Gastrocnemius medialis (tissue), 4 donors: ENCODE measurements around the gene KATNAL2. TPM values are rescaled to one million over a fixed set of nuclear protein-coding genes. Genes with fewer than 3 reads are reported as not detected.

Experiments
- ATAC-seq, 2 donors: fragments of 150-250 bp; one replicate each; pipeline ENCODE4 v1.9.1; 2016
- DNase-seq, 2 donors: peaks; one replicate each; pipeline ENCODE4 v3.0.0-alpha.2; 2019
- H3K27ac ChIP-seq, 4 donors: fragments of 200-600 bp; sonication (generic); 1 replicate in 1 of 4; 2 replicates in 3 of 4; pipeline ENCODE4 v1.5.1; 2016 to 2018; ENCODE audit warnings: mild to moderate bottlenecking in 2 of 4, moderate library complexity in 1 of 4
- H3K27me3 ChIP-seq, 3 donors: fragments of 200-600 bp; sonication (generic) in 2 of 3; 1 replicate in 1 of 3; 2 replicates in 2 of 3; pipeline versions ENCODE4 v1.5.1 to v1.6.0; 2016 to 2019; ENCODE audit warnings: mild to moderate bottlenecking in 1 of 3, moderate library complexity in 1 of 3
- H3K36me3 ChIP-seq, 2 donors: fragments of 200-600 bp; sonication (generic) in 1 of 2; one replicate each; pipeline ENCODE4 v1.5.1; 2017 to 2018
- H3K4me1 ChIP-seq, 2 donors: fragments of 200-600 bp; sonication (generic) in 1 of 2; one replicate each; pipeline ENCODE4 v1.5.1; 2016 to 2017; ENCODE audit warnings: mild to moderate bottlenecking in 2 of 2
- H3K4me3 ChIP-seq, 4 donors: fragments of 200-600 bp; sonication (generic) in 3 of 4; 1 replicate in 1 of 4; 2 replicates in 3 of 4; pipeline ENCODE4 v1.5.1; 2016 to 2019; ENCODE audit warnings: mild to moderate bottlenecking in 2 of 4
- H3K9me3 ChIP-seq, 3 donors: fragments of 200-600 bp; sonication (generic) in 2 of 3; 1 replicate in 1 of 3; 2 replicates in 2 of 3; pipeline ENCODE4 v1.5.1; 2016 to 2019
- POLR2A ChIP-seq, 2 donors: fragments of 450-650 bp; IDR thresholded peaks; one replicate each; pipeline ENCODE4 v1.6.1; 2017; ENCODE audit warnings: antibody characterized with exemption in 2 of 2, mild to moderate bottlenecking in 2 of 2, moderate library complexity in 2 of 2
- in situ Hi-C, 4 donors: fragments of 200-750 bp; cut with MboI; loops; one replicate each; pipeline versions ENCODE4 v1.15.0 to v1.8.0; 2017; ENCODE audit warnings: low sequenced_read_pairs in 4 of 4
- intact Hi-C: fragments of 100-400 bp; cut with DNase I; formaldehyde crosslinking; loops from one replicate; pipeline ENCODE4 v1.15.1; 2023; ENCODE audit warnings: low total_unique reads
- total RNA-seq, 4 donors: library from RNA; depleted of rRNA; stranded (reverse); fragments of >200 nt; gene quantifications; one replicate each; pipeline versions ENCODE4 v1.1.0 to v1.2.3, GENCODE V29; 2016
- TF ChIP-seq, protein P1 (sequence below), 5 experiments: fragments of 450-650 bp in 3 of 5; fragments of 200-600 bp in 2 of 5; sonication (generic) in 2 of 5; IDR thresholded peaks in 4 of 5; conservative IDR thresholded peaks in 1 of 5; 1 replicate in 4 of 5; 2 replicates in 1 of 5; pipeline ENCODE4 v1.5.1; 2016 to 2019; ENCODE audit warnings: antibody characterized with exemption in 5 of 5, mild to moderate bottlenecking in 3 of 5, moderate library complexity in 3 of 5

Gene KATNAL2
- total RNA-seq, 4 donors from 2014 or later, result 0.27 to 2.7 (median 0.52) TPM; not detected in 1

DNA sequence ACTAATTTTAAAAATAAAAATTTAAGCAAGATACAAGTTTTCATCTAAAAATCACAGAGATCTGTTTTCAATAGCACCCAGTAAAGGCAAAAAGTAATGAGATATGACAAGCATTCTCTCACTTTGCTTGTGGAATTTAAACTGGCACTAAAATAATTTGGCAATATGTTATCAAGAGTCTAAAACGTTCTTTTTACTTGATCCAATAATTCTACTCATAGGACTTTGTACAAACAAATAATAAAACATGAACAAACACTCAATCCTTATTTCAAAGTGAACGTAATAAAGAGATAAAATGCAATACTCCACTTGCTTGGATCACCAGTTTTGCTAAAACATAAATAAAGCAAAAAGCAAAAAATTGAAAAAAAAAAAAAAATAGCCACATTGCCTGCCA, 30.5 kb upstream of the KATNAL2 start:
- intact Hi-C loops, result no loop called here
- in situ Hi-C loops, result no loop called here
- H3K36me3 ChIP-seq, result peaks cover 0 to 16% of the 10 kb centered on the region in 2 donors

DNA sequence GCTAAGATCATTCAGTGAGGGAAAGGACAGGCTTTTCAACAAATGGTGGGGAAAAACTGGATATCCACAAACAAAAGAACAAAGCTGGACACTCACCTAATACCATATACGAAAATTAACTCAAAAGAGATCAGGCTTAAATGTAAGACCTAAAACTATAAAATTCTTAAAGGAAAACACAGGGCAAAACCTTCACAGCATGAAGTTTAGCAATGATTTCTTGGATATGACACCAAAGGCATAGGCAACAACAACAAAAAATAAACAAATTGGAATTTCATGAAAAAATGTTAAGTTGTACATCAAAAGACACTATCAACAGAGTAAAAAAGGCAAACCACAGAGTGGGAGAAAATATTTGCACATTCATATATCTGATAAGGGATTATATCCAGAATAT, 28.4 kb upstream of the KATNAL2 start:
- H3K4me3 ChIP-seq, result no peak overlapping the region
- H3K9me3 ChIP-seq, result peaks cover 0 to 6% (median 0%) of the 10 kb centered on the region in 3 donors
- peaks cover 0 to 17% of the 10 kb centered on the region in 2 donors for H3K36me3 ChIP-seq
- in situ Hi-C loops, result no loop called here
- intact Hi-C loops, result no loop called here
- TF ChIP-seq, protein P1, sequence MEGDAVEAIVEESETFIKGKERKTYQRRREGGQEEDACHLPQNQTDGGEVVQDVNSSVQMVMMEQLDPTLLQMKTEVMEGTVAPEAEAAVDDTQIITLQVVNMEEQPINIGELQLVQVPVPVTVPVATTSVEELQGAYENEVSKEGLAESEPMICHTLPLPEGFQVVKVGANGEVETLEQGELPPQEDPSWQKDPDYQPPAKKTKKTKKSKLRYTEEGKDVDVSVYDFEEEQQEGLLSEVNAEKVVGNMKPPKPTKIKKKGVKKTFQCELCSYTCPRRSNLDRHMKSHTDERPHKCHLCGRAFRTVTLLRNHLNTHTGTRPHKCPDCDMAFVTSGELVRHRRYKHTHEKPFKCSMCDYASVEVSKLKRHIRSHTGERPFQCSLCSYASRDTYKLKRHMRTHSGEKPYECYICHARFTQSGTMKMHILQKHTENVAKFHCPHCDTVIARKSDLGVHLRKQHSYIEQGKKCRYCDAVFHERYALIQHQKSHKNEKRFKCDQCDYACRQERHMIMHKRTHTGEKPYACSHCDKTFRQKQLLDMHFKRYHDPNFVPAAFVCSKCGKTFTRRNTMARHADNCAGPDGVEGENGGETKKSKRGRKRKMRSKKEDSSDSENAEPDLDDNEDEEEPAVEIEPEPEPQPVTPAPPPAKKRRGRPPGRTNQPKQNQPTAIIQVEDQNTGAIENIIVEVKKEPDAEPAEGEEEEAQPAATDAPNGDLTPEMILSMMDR (IDR thresholded peaks at IDR 0.05 in 4 of 5, conservative IDR thresholded peaks at IDR 0.05 in 1 of 5), result no peak
- TF ChIP-seq POLR2A (IDR thresholded peaks at IDR 0.05), result no peak
- DNase-seq (no peak), ATAC-seq (no peak)
- peaks cover 7 to 9% of the 10 kb centered on the region in 2 donors for H3K4me1 ChIP-seq
- H3K27ac ChIP-seq, result no peak overlapping the region
- H3K27me3 ChIP-seq, result no peaks in the 10 kb centered on the region

More for the DNA sequence above, 30.5 kb upstream of the KATNAL2 start:
- Histone ChIP-seq H3K9me3 (peaks cover 0 to 6% (median 0%) of the 10 kb centered on the region in 3 donors), H3K27ac (no peak overlapping the region), H3K4me1 (peaks cover 0 to 4% of the 10 kb centered on the region in 2 donors), H3K4me3 (no peak overlapping the region), H3K27me3 (no peaks in the 10 kb centered on the region)
- TF ChIP-seq, protein P1 (IDR thresholded peaks at IDR 0.05 in 4 of 5, conservative IDR thresholded peaks at IDR 0.05 in 1 of 5), result no peak
- TF ChIP-seq POLR2A (IDR thresholded peaks at IDR 0.05), result no peak
- ATAC-seq (no peak), DNase-seq (no peak)

- Histone ChIP-seq H3K4me3 (no peak overlapping the region), H3K4me1 (peaks cover 7 to 9% of the 10 kb centered on the region in 2 donors), H3K27me3 (no peaks in the 10 kb centered on the region), H3K27ac (no peak overlapping the region), H3K9me3 (peaks cover 0 to 6% (median 0%) of the 10 kb centered on the region in 3 donors), H3K36me3 (peaks cover 0 to 21% of the 10 kb centered on the region in 2 donors)
- no peak for ATAC-seq
- in situ Hi-C loops, result no loop called here
- DNase-seq, result no peak
- intact Hi-C loops, result no loop called here
- TF ChIP-seq POLR2A (IDR thresholded peaks at IDR 0.05), result no peak
- TF ChIP-seq, protein P1 (IDR thresholded peaks at IDR 0.05 in 4 of 5, conservative IDR thresholded peaks at IDR 0.05 in 1 of 5), result no peak
Measured at GRCh38 chr18:46891742-46892214, 25.6 kb upstream of the KATNAL2 start.

DNA sequence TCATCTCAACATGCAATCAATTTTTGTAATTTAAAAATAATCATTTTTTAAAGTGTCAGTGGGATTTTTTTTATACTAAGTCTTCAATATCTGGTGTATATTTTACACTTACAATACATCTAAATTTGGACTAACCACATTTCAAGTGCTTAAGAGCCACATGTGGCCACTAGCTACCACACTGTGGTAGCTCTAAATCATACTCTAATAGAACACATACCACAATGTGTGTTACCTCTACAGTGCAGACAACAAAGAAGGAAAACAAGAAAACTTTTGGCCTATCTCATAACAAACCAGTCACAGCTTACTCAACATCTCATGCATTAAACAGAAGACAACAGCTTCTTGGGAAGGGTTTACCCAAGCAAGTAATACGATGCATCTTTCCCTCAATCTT, 24.6 kb upstream of the KATNAL2 start:
- Histone ChIP-seq H3K36me3 (peaks cover 0 to 21% of the 10 kb centered on the region in 2 donors), H3K27me3 (no peaks in the 10 kb centered on the region), H3K4me1 (peaks cover 7 to 9% of the 10 kb centered on the region in 2 donors), H3K9me3 (peaks cover 0 to 5% (median 0%) of the 10 kb centered on the region in 3 donors), H3K27ac (no peak overlapping the region), H3K4me3 (no peak overlapping the region)
- TF ChIP-seq, protein P1 (IDR thresholded peaks at IDR 0.05 in 4 of 5, conservative IDR thresholded peaks at IDR 0.05 in 1 of 5), result no peak
- TF ChIP-seq POLR2A (IDR thresholded peaks at IDR 0.05), result no peak
- in situ Hi-C loops, result no loop called here
- intact Hi-C loops, result no loop called here
- ATAC-seq (no peak), DNase-seq (no peak)

DNA sequence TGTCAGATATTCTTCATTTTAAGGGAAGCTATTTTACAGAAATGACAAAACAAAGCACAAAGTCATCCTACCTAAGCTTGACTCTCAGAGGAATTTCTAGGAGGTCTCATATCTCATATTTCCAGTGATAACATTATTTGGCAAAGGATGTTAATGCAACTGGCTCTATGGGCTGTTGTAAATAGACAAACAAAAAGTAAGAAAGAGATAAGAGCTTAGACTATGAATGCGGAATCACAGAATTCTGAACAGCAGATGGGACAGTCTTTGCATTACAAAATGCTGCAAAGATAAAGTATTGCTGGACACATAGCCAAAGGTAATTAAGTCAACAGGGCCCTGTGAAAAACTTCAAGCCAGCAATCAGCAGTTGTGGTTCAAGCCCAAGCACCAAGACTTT, 24.0 kb upstream of the KATNAL2 start:
- no peak overlapping the region for H3K4me3 ChIP-seq
- peaks cover 7 to 9% of the 10 kb centered on the region in 2 donors for H3K4me1 ChIP-seq
- H3K36me3 ChIP-seq, result peaks cover 0 to 20% of the 10 kb centered on the region in 2 donors
- in situ Hi-C loops, result no loop called here
- H3K27me3 ChIP-seq, result no peaks in the 10 kb centered on the region
- ATAC-seq (no peak), DNase-seq (no peak)
- no peak for TF ChIP-seq POLR2A (IDR thresholded peaks at IDR 0.05)
- H3K27ac ChIP-seq, result no peak overlapping the region
- H3K9me3 ChIP-seq, result no peaks in the 10 kb centered on the region
- intact Hi-C loops, result no loop called here
